ENCODE data around the gene FMOD.
"Not testable (repeated sequence)": the region's sequence is repeated elsewhere in the genome, so short reads cannot be mapped to it uniquely, and the experiment has no call there.

The FMOD gene

DNA sequence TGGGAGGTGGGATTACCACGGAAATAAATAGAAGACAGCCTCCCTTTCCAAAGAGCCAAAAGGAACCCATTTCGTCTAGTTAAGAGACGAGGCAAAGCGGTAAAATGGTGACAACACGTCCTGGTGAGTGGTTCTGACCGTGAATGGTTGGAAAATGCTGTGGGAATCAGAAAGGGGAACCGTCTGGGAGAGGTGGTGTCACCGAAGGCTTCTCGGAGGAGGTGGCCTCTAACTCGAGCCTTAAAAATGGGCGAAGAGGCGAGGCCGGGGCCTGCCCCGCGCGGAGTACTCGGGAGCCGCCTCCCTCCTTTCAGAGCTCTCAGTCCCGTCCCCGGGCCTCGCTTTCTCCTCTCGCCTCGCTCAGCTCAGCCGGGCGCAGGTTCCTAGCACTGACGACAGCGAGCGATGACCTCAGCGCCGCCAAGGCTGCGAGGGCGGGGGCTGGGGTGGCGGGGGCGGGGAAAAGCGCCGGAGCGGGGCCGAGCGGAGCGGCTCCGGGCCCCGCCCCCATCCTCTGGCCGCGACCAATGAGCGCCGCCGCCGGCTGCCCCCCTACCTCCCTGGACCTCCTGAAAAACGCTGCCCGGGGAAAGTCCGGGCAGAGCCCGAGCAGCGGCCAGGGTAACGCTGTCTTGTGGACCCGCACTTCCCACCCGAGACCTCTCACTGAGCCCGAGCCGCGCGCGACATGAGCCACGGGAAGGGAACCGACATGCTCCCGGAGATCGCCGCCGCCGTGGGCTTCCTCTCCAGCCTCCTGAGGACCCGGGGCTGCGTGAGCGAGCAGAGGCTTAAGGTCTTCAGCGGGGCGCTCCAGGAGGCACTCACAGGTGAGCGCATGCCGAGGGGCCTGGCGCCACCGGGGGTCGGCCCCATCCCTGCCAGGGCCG is 45.8 kb downstream of the FMOD start, which contains the start of gene BTG2:
Gene BTG2, plus strand, starts transcription at position 601 of the 890 bp plus-strand sequence. Its CDS starts 88 bp downstream, at position 689.
- DNase-seq, result peak; percentile 92

DNA sequence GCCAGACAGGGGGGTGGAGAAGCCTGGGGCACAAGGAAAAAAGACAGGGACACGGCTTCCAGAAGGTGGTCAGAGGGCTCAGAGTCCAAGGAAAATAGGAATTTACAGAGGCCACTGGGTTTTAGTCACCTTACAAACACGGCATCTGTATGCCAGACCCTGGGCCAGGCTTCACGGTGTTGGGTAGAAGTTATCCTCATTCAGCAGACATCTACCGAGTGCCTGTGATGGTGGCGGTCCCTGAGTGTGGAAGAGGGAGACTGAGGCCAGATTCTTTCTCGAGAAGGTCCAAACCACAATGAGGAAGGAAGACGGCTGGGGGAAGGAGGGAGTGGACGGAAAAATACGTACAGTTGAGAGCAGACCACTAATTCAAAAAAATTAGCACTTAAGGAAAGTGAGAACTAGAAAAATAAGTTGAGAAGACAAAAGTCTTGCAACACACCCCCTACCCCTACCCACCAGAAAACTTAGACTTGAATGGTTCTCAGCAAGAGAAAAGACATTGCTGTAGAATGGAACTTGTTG is 46.5 kb downstream of the FMOD start:
- no peak for DNase-seq

DNA sequence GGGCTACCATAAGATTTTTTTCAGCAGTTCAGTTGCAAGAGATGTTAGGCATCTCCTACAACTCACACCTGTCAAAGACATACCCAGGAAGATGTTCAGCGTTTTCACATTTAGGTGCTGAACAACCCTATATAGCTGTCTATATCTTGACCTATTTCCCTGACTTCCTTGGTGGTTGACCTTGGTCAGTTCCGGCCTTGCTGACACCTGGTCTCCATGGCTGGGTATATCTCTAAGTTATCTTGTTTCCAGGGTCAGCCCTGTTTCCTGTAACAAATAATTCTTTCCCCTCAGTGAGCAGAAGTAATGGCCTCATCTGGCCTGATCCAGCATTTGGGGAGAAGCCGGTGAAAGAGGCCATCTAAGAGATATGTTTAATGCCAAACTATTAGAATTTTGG is 48.0 kb downstream of the FMOD start:
- no peak for DNase-seq

DNA sequence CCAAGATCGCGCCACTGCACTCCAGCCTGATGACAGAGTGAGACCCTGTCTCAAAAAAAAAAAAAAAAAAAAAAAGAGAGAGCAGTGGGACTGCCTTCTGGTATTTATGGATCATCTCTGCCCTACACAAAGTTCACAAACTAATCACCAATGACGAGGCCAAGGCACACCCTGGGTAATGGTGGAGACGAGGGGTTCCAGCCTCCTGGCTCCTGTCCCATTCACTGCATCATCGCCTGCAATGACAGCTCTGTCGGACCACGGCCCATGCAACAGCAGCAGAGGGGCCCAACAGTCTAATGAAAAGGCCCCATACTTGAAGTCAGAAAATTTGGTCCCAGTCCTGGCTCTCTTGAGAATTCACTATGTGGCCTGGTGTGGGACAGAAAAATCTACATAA is 48.5 kb downstream of the FMOD start:
- no peak for DNase-seq

DNA sequence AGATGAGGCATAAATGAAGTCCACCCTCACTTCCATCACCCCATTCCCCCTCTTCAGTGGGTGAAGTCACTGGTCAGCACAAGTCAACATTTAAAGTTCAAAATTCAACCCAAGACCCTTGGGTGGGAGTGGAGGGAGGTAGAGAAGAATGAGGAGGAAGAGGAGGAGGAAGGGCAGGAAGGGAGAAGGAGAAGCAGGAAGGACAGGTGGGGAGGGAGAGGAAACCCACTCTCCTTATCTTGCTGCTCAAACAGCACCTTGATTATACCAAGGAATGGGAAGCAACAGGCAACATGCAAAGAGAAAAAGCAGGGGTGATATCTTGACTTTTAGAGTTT is 49.6 kb downstream of the FMOD start:
- DNase-seq, result no peak

DNA sequence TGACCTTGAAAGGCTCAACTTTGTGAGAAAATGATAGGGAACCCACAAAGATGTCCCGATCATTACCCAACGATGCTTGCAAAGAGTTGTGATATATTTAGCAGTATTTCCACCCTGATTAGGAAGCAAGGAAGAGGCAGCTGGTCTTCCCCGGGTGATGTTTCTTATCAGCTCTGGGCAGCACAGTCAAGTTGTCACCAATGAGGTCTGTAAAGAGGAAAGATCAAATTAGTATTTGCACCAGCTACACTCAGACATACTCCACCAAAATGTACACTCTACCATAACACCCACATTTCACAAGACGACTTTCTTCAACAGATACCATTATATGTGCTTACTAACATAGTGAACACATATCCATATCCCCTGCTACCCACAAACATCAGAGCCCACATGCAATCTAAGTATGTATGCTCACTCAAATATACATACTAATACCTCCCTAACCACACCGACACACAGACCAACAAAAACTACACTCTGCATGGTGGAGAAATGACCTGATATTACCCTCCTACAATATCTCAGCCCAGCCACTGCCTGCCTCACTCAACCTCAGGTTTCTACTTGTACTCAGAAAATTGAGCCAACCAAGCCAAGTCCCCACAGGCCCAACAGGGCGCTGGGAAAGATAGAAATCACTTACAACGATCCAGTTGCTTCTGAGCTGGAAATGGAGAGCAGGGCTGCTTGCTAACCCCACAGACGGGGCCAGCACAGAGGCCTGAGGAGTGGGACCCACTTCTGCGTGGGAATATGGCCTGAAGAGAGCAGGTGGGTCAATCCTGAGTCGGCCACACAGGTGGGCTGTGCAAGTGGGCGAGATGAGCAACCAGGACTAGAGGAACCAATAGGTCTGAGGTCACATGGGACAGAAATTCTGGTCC is 50.2 kb downstream of the FMOD start:
- no peak for DNase-seq

DNA sequence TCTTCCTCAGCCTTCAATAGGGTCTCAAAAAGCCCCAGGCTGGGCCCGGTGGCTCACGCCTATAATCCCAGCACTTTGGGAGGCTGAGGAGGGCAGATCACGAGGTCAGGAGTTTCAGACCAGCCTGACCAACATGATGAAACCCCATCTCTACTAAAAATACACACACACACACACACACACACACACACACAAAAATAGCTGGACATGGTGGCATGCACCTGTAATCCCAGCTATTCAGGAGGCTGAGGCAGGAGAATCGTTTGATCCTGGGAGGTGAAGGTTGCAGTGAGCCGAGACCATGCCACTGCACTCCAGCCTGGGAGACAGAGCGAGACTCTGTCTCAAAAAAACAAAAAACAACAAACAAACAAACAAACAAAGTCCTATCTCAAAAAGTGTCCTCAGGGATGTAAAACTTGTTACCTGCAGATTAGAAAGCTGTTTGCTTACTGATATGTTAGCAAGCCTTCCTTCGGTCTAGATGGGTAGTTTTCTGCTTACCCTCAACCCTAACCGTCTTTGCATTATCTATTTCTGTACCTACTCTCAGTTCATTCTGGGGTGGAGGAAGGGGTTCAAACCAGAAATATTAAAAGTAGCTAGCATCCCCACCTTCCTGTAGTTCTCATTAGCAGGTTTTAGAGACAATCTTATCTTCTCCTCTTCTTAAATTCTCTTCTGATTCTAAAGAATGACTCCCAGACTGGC is 51.0 kb downstream of the FMOD start:
- not testable (repeated sequence) for DNase-seq

DNA sequence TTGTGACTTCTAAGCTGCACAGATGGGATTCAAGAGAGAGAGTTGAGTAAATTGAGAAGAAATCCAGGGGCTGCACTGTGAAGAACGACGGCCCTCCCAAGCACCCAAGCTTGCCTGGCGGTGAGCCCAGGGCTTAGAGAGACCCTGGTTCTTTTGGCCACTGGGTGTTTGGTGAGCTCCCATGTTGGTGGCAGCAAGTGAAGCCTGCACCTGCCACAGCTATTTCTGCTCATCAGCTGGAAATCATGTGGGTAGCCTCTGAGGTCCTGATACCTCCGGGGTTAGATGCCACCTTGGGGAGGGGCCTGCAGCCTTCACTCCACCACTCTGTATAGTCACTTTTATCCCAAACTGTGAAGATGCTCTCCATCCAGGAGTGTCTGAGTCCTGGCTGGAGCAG is 51.8 kb downstream of the FMOD start:
- no peak for DNase-seq

DNA sequence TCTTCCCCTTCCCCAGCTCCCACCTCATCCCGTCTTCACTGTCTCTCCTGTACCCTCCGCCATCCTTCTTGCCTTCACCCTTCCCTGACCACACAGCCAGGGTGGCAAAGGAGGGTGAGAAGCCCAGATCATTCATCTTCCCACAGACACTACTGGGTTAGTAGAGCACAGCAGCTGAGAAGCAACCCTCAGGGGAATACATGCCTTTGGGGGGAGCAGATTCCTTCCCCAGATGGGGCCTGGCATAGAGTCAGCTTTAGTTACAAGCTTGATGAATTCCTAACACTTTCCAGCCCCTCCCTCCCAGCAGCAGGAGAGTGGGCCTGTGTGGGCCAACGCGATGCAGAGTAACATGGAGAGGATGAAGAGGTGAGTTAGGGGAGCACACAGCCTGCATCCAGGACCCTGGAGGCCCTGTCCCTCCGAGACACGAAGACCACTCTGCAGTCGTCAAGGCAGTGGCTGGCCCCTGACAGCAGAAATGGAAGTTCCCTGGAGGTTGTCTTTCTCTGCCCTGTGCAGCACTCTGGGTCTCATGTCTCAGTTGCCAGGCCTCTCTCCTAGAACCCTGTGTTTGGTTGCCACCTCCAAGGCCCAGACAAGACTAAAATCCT is 54.4 kb downstream of the FMOD start:
- no peak for DNase-seq

DNA sequence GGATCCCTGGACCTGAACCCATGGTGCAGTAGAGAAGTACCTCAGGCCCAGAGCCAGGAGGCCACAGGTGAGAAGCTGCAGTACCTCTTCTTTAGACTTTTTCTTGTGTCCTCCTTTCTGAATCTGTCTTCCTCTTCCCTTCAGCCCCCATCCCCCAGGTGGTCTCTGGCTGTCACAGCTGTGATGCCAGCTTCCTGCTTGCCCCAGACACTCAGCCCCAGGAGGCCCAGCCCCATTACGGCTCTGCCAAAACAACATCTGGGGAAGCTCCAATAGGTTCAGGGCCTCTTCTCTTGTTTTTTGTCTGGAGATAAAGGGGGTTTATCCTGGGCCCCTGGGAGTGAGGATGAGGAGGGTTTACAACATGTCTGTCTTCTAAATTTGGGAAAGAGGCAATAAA is 55.1 kb downstream of the FMOD start:
- no peak for DNase-seq

DNA sequence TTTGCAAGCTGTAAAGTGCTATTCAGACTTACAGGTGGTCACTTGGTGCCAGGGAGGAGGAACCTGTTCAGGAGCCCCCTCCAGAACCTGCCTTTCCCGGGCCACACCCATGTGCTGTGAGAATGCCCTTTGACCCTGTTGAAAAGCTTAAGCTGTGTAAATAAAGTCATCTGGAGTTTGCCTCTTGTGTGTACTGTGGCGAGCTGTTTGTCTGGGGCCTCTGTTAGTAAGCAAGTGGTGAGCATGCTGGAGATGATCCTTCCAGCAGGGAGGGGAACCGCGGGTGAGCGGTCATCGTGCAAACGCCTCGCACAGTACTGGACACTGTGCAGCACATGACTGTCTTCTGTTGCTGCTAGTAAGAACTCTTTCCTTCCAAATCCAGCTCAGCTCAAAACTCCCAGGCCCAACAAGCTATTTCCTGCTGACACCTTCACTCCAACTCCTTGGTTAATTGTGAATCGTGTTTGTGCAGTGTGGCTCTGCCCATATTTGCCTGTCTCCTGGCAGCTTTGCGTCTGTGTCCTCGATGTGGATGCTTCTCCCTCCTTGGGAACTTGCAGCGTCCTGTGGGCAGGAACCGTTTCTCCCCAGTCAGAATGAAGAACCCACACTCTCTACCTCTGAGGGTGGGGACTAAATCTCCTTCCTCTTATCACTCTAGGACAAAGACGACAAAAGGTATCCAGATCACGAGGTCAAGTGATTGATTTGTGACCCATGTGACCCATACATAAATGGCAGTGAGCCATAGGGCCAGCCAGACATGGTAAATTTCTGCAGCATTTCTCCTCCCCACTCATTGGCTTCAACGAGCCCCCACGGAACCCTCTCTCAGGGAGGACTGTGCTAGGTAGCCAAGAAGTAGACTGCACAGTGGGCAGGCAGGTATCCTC is 59.5 kb downstream of the FMOD start:
- peak; percentile 87 for DNase-seq

Data from DMS153 (cell line).